ENCODE results near the gene FAM234B.

DNA sequence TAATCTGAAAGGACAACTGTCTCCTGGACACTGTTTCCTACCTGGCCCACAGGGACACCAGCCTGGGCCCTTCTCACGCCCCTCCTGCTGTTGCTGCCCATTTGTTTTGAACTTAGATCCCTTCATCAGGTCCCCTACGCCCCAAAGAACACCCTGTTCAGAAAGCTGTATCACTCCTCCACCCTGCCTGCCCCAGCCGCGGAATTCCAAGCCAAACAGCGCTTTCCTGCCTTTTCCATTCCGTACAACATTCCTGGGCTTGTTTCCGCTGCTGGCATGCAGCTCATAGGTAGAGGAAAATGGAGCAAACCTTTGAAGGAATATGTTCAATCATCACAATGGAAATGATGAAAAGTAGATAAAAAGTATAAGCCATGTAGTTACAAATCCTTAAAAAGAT is 72.1 kb downstream of the FAM234B start:
- TF ChIP-seq POLR2A (IDR thresholded peaks at IDR 0.05) (no peak), EP300 (IDR thresholded peaks at IDR 0.05) (no peak)
